Bone marrow (tissue), 2 donors: ENCODE measurements around the gene PLEKHO2.

Experiments used
- DNase-seq, 2 donors: peaks; one replicate each; lab custom pipeline; 2025; lab: John Stamatoyannopoulos, UW

Gene PLEKHO2

DNA sequence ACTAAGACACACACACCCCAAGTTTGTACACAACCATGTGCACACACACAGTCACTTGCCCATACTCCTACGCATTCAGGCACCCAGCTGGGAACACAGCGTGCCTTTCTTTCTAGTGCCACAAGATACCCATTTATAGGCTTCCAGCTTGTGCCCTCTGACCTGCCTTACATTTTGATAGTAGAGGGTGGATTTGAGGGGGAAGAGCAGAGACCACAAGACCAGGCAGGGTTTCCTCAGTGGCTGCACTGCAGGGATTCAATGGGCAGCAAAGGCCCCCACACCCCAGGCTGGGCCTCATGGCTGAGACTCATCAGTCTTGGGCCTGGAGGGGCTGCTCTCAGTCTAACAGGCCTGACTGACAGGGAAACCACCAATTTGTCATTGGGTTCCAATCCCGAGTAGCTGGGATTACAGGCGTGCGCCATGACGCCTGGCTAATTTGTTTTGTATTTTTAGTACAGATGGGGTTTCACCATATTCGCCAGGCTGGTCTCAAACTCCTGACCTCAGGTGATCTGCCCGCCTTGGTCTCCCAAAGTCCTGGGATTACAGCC is 51.2 kb downstream of the PLEKHO2 start:
- DNase-seq, result no peak

DNA sequence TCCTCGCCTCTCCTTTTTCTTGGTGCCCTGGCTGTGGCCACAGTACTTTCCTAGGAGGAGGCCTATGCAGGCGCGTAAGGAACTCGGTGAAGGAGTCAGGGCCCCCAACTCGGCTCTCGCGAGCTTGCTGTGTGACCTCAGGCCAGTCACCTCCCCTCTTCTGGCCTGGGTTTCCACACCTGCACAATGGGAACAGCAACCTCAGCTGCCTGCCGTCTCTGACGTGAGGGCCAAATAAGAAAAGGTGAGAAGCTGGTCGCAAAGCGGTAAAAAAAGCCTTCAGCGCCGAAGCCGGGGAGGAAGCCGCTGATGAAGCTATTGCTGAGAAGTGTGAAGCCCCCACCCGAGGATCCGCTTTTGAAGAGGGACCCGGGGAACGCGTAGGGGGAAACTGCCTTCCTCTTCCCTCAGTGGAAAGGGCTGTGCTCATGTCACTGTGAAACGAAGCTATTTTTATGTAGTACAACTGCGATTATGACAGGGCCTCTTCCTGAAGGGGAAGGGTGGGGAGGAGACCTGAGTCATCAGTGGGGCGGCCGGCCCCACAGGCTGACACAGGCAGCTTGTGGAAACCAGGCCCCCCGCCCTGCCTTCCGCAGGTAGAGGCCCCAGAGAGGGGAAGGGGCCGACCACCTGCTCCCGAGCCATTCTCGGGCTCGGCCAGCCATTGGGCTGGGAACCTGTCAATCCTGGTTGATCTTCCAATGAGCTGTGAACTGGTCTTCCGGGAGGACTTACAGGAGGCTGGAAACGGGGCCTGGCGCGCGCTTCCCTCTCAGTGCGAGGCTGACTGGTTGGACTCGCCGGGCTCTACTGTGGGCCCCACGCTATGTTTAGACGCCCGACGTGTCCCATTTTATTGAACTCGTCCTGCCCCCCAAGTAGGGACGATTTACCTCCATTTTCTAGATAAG is 52.0 kb downstream of the PLEKHO2 start:
- peak; percentile 84 to 98 for DNase-seq

DNA sequence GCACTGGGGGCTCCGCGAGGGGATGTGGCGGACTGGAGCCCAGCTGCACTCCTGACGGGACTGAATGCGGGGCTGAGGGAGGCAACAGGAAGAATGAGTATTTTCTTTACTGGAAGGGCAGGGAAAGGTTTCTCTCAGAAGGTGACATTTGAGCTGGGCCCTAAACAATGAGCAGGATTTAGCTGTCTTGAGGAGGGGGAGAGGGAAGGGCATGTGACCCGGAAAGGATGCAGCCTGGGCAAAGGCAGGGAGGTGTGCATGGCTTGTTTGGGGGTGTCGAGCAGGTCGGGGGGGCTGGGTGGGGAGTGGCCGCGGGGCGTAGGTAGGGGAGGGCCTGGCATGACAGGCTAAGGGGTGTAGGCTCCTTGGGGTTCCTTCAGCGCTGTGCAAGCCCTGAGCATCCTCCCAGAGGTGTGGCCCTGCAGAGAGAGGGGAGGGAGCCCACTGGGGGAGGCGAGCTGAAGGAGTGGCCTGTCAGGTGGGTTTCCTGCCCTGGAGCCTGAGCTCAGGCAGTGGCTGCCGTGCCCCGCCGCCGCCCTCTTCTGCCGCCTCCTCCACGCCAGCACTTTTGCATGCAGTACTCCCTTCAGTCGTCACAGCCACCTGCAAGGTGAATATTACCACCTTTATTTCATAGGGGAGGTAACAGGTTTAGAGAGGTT is 52.8 kb downstream of the PLEKHO2 start:
- DNase-seq, result no peak

DNA sequence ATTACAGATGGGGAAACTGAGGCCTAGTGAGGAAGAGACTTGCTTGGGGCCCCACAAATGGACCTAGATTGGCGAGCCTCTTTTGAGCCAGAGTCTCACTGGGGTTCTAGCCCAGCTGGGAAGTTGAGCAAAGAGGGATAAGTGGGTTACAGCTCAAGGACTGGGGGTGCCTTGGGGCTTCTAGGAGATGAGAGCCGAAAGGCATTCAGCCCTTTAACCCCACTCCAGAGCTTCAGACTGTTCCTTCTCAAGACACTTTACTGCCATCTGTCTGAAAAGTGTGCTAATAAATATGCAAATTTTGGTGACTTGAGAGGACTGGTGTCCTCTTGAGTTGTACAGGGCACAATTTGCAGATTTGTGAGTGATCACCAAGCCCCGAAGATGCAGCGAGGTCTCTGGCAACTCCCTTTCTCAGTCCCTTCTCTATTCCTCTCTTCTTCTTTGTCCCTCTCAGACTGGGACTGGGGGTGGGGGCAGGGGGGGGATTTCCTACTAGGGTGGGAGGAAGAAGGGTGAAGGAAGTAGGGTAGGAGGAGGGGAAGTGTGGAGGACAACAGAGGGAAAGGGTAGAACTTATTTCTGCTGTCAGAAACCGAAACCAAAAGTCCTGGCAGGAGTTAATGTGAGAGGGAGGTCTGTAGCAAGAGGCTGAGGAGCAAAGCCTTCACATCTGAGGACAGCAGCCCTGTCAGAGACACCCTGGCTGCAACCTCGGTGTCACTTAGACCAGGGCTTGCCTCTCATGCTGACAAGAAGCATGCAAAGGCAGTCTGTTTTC is 53.8 kb downstream of the PLEKHO2 start:
- DNase-seq, result peak; percentile 31 to 86

DNA sequence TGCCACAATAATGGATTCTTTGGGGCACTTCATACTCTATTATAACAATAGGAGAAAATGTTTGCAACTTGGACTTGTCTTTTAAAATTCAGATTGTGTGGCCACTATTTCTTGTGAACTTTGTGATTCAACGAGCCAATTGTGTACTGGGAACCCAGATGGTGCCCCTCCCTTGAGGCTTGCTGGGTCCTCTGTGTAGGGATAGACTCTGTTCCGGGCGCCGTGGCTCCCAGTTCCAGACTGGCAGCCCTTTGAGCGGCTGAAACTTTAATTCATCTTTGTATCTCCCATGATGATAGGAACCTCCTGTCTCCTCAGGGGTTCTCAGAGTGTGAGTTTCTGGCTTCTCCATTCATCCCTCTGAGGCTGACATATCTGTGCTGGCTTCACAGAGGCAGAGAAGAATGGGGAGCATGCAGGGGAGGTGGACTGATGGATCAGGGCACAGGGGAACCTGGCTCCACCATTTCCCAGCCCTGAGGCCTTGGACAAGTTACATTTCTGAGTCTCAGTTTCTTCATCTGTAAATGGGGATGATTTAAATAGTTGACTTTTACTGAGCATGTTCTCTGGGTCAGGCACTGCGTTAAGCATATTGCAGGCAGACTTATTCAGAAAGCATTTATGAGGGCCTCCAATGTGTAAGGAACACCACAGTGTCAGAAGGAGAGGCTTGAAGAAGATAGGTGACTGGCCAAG is 54.8 kb downstream of the PLEKHO2 start:
- DNase-seq, result no peak

DNA sequence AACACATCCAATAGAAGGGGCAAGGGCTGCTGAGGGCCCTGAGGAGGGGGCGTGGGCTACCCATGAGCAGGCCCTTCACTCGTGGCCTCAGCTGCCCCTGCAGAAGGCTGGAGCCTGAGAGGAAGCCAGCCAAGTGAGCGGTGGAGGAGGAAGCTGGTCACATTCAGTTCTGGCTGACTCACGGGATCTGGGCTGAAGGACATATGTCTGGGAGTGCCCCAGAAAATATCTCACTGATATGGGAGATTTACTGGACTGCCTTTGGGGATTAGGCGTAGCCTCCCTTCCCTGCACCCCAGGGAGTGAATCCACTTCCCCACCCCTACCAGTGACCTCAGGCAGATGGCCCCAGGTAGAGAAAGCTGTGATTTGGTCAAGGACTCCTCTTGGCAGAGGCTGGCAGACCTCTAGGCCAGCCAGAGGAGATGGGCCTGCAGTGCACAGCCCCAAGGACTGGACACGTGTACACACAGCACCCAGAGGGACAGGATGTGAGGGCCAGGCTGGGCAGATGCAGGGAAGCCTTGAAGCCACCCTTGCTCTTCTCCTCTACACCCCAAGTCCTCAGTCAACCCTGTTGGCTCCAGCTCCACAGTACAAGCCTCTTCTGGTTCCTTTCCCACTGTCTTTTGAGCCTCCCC is 55.8 kb downstream of the PLEKHO2 start:
- DNase-seq, result peak; percentile 33 to 38

DNA sequence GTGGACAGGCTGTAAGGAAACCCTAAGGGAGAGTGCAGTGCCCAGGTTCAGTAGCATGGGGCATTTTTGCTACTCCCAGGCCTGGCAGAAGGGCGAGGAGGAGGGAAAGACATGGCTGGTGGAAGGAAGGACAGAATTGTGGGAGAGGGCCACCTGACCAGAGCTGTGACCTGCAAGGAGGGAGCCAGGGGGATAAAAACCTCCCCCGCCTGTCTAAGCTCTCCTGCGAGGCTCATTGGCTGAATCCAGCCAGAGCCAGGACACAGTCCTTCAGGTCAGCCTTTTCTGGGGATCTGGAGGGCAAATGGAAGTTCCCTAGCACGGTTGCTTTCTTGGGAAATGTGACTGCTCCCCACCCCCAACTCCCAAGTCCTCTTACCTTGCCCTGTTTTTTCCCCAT is 56.7 kb downstream of the PLEKHO2 start:
- DNase-seq, result no peak

DNA sequence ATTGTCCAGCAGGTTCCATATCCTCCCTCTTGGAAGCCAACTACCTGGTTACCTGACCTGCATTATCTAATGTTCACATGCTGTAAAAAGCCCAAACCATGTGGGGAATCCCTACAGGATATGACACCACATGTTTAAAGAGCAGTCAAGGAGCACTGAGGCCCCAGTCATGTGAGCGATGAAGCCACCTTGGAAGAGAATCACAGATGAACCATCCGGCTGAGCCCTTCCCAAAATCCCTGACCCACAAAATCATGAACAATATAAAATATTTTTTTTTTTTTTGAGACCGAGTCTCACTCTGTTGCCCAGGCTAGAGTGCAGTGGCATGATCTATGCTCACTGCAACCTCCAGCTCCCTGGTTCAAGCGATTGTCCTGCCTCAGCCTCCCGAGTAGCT is 59.4 kb downstream of the PLEKHO2 start:
- DNase-seq, result no peak

DNA sequence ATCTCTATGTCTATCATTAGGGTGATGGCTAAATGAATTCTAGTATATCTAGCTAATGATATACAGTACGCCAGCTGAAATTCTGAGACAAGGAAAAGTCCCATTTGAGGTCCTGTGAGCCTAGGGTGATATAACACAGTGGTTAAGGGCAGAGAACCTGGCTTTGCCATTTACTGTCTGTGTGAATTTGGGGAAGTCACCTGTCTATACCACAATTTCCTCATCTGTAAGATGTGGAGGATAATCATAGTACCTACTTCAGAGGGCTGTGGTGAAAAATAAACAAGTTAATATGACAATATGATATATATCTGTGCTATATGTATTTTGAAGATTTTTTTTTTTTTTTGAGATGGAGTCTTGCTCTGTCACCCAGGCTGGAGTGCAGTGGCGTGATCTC is 60.2 kb downstream of the PLEKHO2 start:
- DNase-seq, result no peak

DNA sequence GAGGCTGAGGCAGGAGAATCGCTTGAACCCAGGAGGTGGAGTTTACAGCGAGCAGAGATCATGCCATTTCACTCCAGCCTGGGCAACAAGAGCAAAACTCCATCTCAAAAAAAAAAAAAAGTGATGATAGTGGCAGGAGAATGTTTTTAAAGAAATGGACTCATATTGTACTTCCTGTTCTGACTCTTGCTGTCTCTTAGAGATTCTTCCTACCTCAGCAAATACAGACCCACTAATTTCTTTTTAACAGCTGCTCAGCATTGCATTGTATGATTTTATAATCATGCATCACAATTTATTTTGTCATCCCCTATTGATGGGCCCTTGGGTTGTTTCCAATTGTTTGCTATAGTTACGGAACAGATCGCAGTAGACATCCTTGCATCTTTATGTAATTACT is 61.1 kb downstream of the PLEKHO2 start:
- no peak for DNase-seq

DNA sequence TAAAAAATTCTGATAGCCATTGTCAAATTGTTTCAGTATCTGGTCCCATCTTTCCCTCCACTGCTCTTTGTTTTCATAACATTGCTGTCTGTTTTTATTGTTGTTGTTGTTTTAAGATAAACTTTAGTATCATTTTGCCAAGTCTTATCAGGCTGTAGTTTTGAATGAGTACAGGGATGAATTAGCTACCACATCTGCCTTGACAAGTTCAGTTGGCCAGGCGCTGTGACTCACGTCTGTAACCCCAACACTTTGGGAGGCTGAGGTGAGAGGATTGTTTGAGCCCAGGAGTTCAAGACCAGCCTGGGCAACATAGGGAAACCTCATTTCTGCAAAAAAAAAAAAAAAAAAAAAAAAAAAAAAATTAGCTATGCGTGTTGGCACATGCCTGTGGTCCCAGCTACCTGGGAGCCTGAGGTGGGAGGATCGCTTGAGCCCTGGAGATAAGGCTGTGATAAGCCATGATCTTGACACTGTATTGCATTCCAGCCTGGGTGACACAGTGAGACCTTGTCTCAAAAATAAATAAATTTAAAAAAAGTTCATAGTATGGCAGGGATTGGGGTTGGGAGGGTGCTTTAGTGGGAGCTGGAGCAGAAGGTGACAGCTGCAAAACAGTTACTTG is 61.7 kb downstream of the PLEKHO2 start:
- no peak for DNase-seq

DNA sequence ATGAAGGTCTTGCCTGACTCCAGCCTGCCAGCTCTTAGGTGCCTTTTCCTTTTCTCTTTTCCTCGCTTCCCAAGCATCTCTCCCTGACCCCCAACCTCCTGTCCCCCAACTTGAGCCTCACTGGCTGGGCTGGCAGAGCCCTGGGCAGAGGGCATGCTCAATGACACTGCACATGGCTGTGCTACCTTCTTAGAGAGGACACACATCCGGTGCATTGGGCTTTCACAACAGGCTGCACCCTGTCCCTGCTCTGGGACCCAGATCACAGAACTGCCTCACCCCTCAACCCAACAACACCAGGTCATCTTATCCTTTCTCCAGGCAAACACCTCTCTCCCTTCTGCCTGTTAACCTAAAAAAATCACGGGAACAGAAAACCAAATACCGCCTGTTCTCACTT is 62.5 kb downstream of the PLEKHO2 start:
- no peak for DNase-seq

DNA sequence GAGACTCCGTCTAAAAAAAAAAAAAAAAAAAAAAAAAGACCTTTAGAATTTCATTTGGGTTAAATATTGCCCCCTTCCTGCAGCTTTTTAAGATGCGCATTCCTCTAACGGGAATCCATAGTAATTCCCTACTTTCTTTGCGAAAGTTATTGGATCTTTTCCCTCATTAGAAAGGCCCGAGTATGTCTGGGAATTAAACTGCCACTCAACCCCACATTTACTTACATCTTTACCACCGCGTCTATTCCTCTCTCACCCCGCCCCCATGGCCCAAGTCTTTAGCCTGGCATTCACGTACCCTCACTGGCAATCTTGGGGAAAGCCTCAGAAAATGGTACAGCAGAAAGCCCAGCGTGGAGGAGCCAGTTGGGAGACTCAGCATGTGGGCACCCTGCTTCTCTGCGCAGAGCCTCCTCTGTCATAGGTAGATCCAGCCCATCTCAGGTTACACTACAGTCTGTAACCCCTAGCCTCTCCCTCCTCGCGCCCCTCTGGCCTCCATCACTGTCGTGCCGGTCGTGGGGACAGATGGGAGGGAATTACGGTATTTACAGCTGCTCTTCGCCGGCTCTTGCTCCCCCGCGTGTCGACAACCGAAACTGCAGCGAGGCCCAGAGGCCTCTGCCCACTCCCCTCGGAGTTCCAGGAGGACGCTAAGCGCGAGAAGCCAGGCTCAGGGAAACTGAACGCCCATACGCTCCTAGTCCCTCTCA is 63.6 kb downstream of the PLEKHO2 start:
- peak; percentile 42 to 68 for DNase-seq

DNA sequence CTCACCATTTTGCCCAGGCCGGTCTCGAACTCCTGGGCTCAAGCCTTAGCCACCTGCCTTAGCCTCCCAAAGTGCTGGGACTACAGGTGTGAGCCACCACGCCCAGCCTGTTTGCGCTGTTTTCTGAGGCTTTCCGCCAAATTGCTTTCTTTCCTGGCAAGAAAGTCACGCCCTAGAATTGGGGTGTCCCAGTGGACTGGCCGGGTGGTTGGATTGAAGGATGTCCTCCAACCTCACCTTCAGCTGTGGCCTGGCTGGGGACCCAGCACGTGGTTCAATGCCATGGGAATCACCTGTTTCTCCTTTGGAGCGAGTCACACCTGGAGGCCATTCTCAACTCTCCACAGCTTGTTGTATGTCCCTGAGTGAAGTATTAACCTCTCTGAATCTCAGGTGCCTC is 64.2 kb downstream of the PLEKHO2 start:
- DNase-seq, result no peak

DNA sequence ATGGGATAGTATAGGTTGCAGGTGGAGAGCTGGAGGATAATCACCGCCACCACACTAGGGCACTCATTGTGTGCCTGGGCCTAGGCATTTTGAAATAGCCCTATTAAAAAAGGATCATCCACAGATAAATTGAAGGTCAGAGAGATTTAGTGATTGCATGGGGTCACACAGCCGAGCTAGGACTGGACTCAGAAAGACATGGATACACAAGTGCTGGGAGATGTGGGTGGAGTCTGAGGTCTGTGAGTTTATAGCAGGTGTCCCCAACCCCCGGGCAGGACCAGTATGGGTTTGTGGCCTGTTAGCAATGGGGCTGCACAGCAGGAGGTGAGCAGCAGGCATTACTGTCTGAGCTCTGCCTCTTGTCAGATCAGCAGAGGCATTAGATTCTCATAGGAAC is 64.7 kb downstream of the PLEKHO2 start:
- no peak for DNase-seq

DNA sequence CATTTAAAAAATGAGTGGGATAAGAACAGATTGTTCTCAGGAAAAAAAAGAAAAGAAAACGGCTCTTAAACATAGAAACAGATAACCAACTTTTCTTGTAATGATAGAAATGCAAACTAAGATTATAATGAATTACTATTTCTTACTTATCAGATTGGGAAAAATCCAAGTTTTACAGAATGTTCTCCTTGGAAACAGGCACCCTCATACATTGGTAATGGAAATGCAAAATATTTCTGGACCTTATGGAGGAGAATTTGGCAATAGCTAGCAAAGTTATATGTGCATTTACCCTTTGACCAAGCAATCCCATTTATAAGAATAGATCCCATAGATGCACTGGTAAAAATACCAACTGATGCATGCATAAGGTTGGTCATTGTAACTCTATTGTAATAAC is 66.3 kb downstream of the PLEKHO2 start:
- no peak for DNase-seq

DNA sequence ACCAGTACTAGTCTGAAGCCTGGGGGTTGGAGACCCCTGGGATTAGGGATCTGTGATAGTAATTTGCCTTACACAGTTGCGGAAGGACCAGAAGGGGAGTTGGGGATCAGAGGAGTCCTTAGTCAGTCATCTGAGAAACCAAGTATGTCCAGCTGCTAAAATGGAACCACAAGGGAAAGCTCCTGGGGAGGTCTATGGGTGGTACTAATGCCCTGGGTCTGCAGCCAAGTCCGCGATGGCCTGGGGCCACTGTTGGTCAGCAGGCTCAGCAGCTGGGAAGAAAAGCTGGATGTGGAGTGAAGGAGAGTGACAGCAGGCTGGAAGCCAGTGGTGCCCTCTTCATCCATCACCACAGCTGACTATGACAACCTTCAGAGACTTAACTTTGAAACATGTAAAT is 67.8 kb downstream of the PLEKHO2 start:
- DNase-seq, result no peak

DNA sequence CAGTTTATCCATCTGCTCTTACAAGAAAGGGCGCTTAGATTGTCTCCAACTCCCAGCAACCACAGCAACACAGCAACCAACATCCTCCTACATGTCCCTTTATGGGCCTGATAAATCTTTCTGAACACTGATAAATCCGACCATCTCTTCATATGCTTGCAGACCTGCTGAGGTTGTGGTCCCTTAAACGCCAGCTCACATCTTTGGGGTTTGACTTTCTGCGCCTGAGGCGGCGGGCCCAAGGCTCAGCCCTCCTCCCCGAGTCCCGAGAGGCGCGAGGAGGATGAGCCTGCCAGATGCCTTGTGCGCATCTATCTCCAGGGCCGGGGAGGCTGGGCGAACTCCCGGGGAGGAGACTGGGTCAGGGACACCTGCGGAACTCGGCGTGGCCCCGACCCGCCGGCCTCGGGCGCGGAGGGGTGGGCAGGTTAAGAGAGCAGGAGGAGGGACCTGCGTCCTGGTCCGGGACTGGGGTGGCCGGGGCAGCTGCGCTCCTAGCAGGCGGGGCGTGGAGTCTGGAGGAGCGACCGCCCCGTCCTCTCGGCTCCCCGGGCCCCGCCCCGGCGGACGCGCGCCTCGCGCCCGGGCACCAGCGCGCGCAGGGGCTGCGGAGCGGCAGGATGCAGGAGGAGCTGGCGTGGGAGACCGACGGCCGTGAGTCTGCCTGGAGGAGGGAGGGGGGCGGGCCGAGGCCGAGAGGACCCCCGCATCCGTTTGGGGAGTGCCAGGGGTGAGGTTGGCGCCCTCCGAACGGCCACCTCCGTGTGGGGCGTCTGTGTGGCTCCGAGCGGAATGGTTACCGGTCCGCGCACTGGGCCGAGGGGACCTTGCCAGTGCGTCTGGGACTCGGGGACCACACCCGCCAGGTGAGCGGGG is 69.8 kb downstream of the PLEKHO2 start, which contains the start of gene ANKDD1A:
ANKDD1A (plus strand) TSS at position 592 of the 876 bp plus-strand sequence; CDS start at position 621, 29 bp downstream.
- no peak for DNase-seq
